Spleen (tissue), 13 donors: ENCODE measurements around the gene PLB1. TPM values are rescaled to one million over a fixed set of nuclear protein-coding genes. Genes with fewer than 3 reads are reported as not detected.

Source experiments
- DNase-seq: peaks from one replicate; pipeline ENCODE4 v3.0.0-alpha.2; 2020
- H3K27ac ChIP-seq, 8 donors: fragments of 200-600 bp; sonication (generic) in 7 of 8; 1 replicate in 4 of 8; 2 replicates in 4 of 8; pipeline versions ENCODE4 v1.5.0 to v1.8.0; 2016 to 2021; ENCODE audit warnings: inconsistent platforms in 4 of 8, mild to moderate bottlenecking in 4 of 8, moderate library complexity in 1 of 8
- H3K27me3 ChIP-seq, 7 donors: fragments of 200-600 bp; sonication (generic) in 6 of 7; replicated peaks in 1 of 7; 1 replicate in 4 of 7; 2 replicates in 3 of 7; pipeline versions ENCODE4 v1.5.0 to v1.8.0; 2016 to 2021; ENCODE audit warnings: inconsistent platforms in 3 of 7, mild to moderate bottlenecking in 1 of 7
- H3K36me3 ChIP-seq, 6 donors: fragments of 200-600 bp; sonication (generic) in 5 of 6; 1 replicate in 4 of 6; 2 replicates in 2 of 6; pipeline versions ENCODE4 v1.5.0 to v1.8.0; 2016 to 2021; ENCODE audit warnings: inconsistent platforms in 2 of 6
- H3K4me1 ChIP-seq, 6 donors: fragments of 200-600 bp; sonication (generic) in 5 of 6; 1 replicate in 3 of 6; 2 replicates in 3 of 6; pipeline versions ENCODE4 v1.5.0 to v1.8.0; 2016 to 2021; ENCODE audit warnings: inconsistent platforms in 3 of 6
- H3K4me3 ChIP-seq, 8 donors: fragments of 200-600 bp; sonication (generic) in 7 of 8; 1 replicate in 4 of 8; 2 replicates in 4 of 8; pipeline versions ENCODE4 v1.5.0 to v1.8.0; 2016 to 2021; ENCODE audit warnings: inconsistent platforms in 4 of 8, mild to moderate bottlenecking in 4 of 8, moderate library complexity in 2 of 8
- H3K9me3 ChIP-seq, 8 donors: fragments of 200-600 bp; sonication (generic) in 7 of 8; 1 replicate in 4 of 8; 2 replicates in 4 of 8; pipeline versions ENCODE4 v1.5.0 to v1.8.0; 2016 to 2021; ENCODE audit warnings: inconsistent platforms in 4 of 8
- POLR2A ChIP-seq, 3 donors: fragments of 450-650 bp; IDR thresholded peaks; one replicate each; pipeline ENCODE4 v1.5.1; 2017; ENCODE audit warnings: antibody characterized with exemption in 3 of 3, mild to moderate bottlenecking in 1 of 3
- POLR2AphosphoS5 ChIP-seq, 3 donors: sonication (generic); formaldehyde crosslinking; IDR thresholded peaks; one replicate each; pipeline ENCODE4 v1.5.1; 2017; ENCODE audit warnings: antibody characterized with exemption in 3 of 3
- WGBS, 5 donors: extraction: QIAGEN DNeasy Blood & Tissue Kit in 3 of 5; methylation state at CpG; one replicate each; pipeline versions ENCODE4 v1.1.5 to v1.1.7; 2013 to 2018; 5-methylcytosine and 5-hydroxymethylcytosine counted together
- intact Hi-C: fragments of 100-400 bp; cut with DNase I; formaldehyde crosslinking; loops from one replicate; pipeline ENCODE4 v1.15.0; 2023; ENCODE audit warnings: low total_unique reads
- long read RNA-seq, 2 donors: transcript quantifications; one replicate each; lab custom pipeline, GENCODE V29; 2026
- polyA plus RNA-seq, 3 donors: library from polyadenylated mRNA; stranded (reverse); fragments of 200-250 nt; gene quantifications; one replicate each; pipeline ENCODE4 v1.2.1, GENCODE V29; 2013
- total RNA-seq, 7 donors: library from RNA; depleted of rRNA in 3 of 7; stranded (reverse); fragments of >200 nt in 3 of 7; fragmentation: NEBNext Ultra II Directional in 4 of 7; extraction: Animal tissue kit (Norgen Biotek cat#: 25700) in 4 of 7; gene quantifications; one replicate each; pipeline versions ENCODE4 v1.1.0 to v1.2.1, GENCODE V29; 2016 to 2021
- TF ChIP-seq, protein P1 (sequence below), 11 experiments: fragments of 200-600 bp in 7 of 11; fragments of 450-650 bp in 4 of 11; sonication (generic) in 4 of 11; IDR thresholded peaks in 8 of 11; conservative IDR thresholded peaks in 3 of 11; 1 replicate in 7 of 11; 2 replicates in 4 of 11; pipeline versions ENCODE4 v1.4.0 to v1.8.0; 2016 to 2021; ENCODE audit warnings: antibody characterized with exemption in 11 of 11, inconsistent platforms in 4 of 11, mild to moderate bottlenecking in 1 of 11
- donor health status: healthy with polysubstance abuse.
- donor health status: DM: no; HTN: no; CAD: no; lungs with moderate emphysema.
- donor health status: DM: no; HTN: no; CAD: no.
- donor health status: Bipolar disorder and iron deficiency.
- donor health status: healthy.
- donor health status: DM: no; HTN: no; CAD: no.
- donor health status: DM: yes; HTN: yes; CAD: no.

Gene PLB1, protein sequence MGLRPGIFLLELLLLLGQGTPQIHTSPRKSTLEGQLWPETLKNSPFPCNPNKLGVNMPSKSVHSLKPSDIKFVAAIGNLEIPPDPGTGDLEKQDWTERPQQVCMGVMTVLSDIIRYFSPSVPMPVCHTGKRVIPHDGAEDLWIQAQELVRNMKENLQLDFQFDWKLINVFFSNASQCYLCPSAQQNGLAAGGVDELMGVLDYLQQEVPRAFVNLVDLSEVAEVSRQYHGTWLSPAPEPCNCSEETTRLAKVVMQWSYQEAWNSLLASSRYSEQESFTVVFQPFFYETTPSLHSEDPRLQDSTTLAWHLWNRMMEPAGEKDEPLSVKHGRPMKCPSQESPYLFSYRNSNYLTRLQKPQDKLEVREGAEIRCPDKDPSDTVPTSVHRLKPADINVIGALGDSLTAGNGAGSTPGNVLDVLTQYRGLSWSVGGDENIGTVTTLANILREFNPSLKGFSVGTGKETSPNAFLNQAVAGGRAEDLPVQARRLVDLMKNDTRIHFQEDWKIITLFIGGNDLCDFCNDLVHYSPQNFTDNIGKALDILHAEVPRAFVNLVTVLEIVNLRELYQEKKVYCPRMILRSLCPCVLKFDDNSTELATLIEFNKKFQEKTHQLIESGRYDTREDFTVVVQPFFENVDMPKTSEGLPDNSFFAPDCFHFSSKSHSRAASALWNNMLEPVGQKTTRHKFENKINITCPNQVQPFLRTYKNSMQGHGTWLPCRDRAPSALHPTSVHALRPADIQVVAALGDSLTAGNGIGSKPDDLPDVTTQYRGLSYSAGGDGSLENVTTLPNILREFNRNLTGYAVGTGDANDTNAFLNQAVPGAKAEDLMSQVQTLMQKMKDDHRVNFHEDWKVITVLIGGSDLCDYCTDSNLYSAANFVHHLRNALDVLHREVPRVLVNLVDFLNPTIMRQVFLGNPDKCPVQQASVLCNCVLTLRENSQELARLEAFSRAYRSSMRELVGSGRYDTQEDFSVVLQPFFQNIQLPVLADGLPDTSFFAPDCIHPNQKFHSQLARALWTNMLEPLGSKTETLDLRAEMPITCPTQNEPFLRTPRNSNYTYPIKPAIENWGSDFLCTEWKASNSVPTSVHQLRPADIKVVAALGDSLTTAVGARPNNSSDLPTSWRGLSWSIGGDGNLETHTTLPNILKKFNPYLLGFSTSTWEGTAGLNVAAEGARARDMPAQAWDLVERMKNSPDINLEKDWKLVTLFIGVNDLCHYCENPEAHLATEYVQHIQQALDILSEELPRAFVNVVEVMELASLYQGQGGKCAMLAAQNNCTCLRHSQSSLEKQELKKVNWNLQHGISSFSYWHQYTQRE (N-terminal part only)
- 10 to 100 TPM; 11.1 to 45.7 (median 19.5) TPM for total RNA-seq
- 1 to 10 TPM; 3.8 to 4.5 (median 3.8) TPM for polyA plus RNA-seq
- long read RNA-seq, donor 1 = 0 reads
- long read RNA-seq, donor 2 = 0 reads

DNA sequence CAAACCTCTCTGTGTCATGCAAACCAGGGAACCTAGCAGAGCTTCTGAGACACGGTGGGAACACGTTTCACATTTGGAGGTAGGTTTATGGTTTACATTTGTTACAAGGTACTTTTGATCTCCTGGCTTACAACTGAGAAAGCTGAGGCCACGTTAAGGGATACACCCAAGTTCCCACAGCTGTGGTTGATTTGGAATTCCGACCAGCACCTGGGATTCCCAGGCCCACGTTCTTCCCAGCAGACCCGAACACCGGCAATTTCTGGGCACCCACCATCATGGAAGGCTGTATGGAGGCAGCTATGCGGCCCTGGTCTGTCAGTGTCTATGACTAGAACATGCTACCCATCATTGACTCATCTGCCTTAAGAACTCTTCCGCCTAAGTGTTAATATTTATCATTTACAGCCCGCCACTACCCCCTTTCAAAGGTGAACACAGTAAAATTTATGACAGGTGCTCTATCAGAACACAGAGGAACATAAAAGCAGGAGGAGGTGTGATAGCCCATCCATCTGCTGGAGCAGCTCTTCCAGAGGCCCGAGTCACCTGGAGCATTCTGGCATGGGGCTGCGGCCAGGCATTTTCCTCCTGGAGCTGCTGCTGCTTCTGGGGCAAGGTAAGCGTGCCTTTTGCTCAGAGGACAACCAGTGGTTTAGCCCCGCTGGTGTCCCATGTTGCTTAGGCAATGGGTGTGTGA lies at the start of gene PLB1:
Gene PLB1 (plus strand): TSS at position 510 of the 700 bp plus-strand sequence. CDS start 55 bp downstream, at position 565.
- Histone ChIP-seq H3K4me3 (no peak within 1 kb of the TSS), H3K27me3 (no peaks in the 10 kb centered on the region), H3K36me3 (no peaks in the 10 kb centered on the region), H3K27ac (no peak within 1 kb of the TSS), H3K4me1 (no peaks in the 10 kb centered on the region), H3K9me3 (no peaks in the 10 kb centered on the region)
- WGBS, 5 donors = 82 to 90% (median 87%) methylated on average over 14 of the region's 14 CpGs
- intact Hi-C loops = no loop called here
- DNase-seq = no peak
- TF ChIP-seq, protein P1, sequence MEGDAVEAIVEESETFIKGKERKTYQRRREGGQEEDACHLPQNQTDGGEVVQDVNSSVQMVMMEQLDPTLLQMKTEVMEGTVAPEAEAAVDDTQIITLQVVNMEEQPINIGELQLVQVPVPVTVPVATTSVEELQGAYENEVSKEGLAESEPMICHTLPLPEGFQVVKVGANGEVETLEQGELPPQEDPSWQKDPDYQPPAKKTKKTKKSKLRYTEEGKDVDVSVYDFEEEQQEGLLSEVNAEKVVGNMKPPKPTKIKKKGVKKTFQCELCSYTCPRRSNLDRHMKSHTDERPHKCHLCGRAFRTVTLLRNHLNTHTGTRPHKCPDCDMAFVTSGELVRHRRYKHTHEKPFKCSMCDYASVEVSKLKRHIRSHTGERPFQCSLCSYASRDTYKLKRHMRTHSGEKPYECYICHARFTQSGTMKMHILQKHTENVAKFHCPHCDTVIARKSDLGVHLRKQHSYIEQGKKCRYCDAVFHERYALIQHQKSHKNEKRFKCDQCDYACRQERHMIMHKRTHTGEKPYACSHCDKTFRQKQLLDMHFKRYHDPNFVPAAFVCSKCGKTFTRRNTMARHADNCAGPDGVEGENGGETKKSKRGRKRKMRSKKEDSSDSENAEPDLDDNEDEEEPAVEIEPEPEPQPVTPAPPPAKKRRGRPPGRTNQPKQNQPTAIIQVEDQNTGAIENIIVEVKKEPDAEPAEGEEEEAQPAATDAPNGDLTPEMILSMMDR (IDR thresholded peaks at IDR 0.05 in 8 of 11, conservative IDR thresholded peaks at IDR 0.05 in 3 of 11) = no peak
- TF ChIP-seq POLR2AphosphoS5 (IDR thresholded peaks at IDR 0.05) (no peak), POLR2A (IDR thresholded peaks at IDR 0.05) (no peak)

DNA sequence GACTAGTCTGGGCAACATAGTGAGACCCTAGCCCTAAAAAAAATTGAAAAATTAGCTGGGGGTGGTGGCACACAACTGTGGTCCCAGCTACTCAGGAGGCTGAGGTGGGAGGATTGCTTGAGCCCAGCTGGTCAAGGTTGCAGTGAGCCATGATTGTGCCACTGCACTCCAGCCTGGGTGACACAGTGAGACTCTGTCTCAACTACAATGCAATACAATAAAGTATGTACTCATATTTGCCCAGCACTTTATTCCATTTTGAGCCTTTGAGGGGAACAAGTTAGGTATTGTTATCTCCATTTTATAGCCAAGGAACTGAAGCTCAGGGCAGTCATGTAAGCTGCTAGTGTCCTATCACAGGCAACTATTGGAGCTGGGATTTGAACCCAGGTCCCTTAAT lies 49.3 kb upstream of the PLB1 start:
- Histone ChIP-seq H3K9me3 (no peaks in the 10 kb centered on the region), H3K4me1 (peaks cover 0 to 33% (median 11%) of the 10 kb centered on the region in 6 donors), H3K27ac (no peak overlapping the region), H3K4me3 (no peak overlapping the region), H3K36me3 (no peaks in the 10 kb centered on the region), H3K27me3 (no peaks in the 10 kb centered on the region)
- TF ChIP-seq, protein P1 (IDR thresholded peaks at IDR 0.05 in 8 of 11, conservative IDR thresholded peaks at IDR 0.05 in 3 of 11) = no peak
- TF ChIP-seq POLR2A (IDR thresholded peaks at IDR 0.05) = no peak
- TF ChIP-seq POLR2AphosphoS5 (IDR thresholded peaks at IDR 0.05) = no peak
- no peak for DNase-seq
- intact Hi-C loops = no loop called here

GRCh38 chr2:28447086-28447485 lies 48.8 kb upstream of the PLB1 start:
- intact Hi-C loops = no loop called here
- peaks cover 0 to 34% (median 11%) of the 10 kb centered on the region in 6 donors for H3K4me1 ChIP-seq
- no peak overlapping the region for H3K4me3 ChIP-seq
- WGBS, 5 donors = 72 to 88% (median 80%) methylated on average over 3 of the region's 3 CpGs
- no peaks in the 10 kb centered on the region for H3K9me3 ChIP-seq
- H3K27ac ChIP-seq = peak overlapping the region in 2 of 8 donors; percentile 91 to 93
- no peaks in the 10 kb centered on the region for H3K27me3 ChIP-seq
- no peak for TF ChIP-seq POLR2A (IDR thresholded peaks at IDR 0.05)
- TF ChIP-seq POLR2AphosphoS5 (IDR thresholded peaks at IDR 0.05) = no peak
- TF ChIP-seq, protein P1 (IDR thresholded peaks at IDR 0.05 in 8 of 11, conservative IDR thresholded peaks at IDR 0.05 in 3 of 11) = no peak
- no peak for DNase-seq
- H3K36me3 ChIP-seq = no peaks in the 10 kb centered on the region
